ENCODE data around the gene CCDC142. TPM values are rescaled to one million over a fixed set of nuclear protein-coding genes. Genes with fewer than 3 reads are reported as not detected.

Gene CCDC142
- total and polyA plus RNA-seq, 9 of the 15 experiments (the other 6 are each of a cell fraction or from before 2014, with no cell fraction given) = 0.55 to 11.7 (median 7.2) TPM

- no peaks in the 10 kb centered on the region for H3K27me3 ChIP-seq (ENCODE audit: control insufficient read depth in 2 of 2, insufficient read depth in 2 of 2, low read length in 2 of 2)
- FAIRE-seq = no peak
- peaks cover 18% of the 10 kb centered on the region for H3K79me2 ChIP-seq (ENCODE audit: control insufficient read depth, insufficient read depth, low read length)
- no TSS peak for BruUV-seq (replicated peaks)
- in situ Hi-C loops (cut with MboI) (no loop called here), intact Hi-C loops (cut with micrococcal nuclease) (no loop called here)
- no peaks in the 10 kb centered on the region for H3K9me1 ChIP-seq (ENCODE audit: control insufficient read depth, insufficient read depth, low read length)
- no peak for DNase-seq (ENCODE audit: extremely low read depth in 1 of 4, low spot score in 3 of 4)
- no peak for ATAC-seq
- no peaks in the 10 kb centered on the region for H4K20me1 ChIP-seq (replicated peaks; ENCODE audit: control insufficient read depth, insufficient read depth, low read length)
- 71% methylated on average over 4 of the region's 4 CpGs for WGBS (ENCODE audit: insufficient coverage, low coverage, missing lambda C conversion rate)
- H2AFZ ChIP-seq (ENCODE audit: low read depth, low read length) = peak overlapping the region; percentile 88
- no peak overlapping the region; the same call in 1 of the 2 replicates for H3K4me2 ChIP-seq (ENCODE audit: insufficient read depth, low read length)
- TF ChIP-seq ZNF444 (CRISPR knock-in tag; IDR thresholded peaks at IDR 0.05) (no peak), SIX5 (IDR thresholded peaks at IDR 0.05; ENCODE audit: borderline replicate concordance in 1 of 2, insufficient read depth in 1 of 2, low read depth in 1 of 2, low read length in 2 of 2) (no peak), MEIS2 (IDR thresholded peaks at IDR 0.05; ENCODE audit: partially characterized antibody) (peak; percentile 22), POU5F1 (IDR thresholded peaks at IDR 0.05; ENCODE audit: borderline replicate concordance, low read depth, low read length, partially characterized antibody) (no peak), ADNP (tag; IDR thresholded peaks at IDR 0.05) (no peak), ZNF384 (IDR thresholded peaks at IDR 0.05; ENCODE audit: low read depth, low read length) (no peak), ZNF655 (CRISPR knock-in tag; IDR thresholded peaks at IDR 0.05) (no peak), XRCC3 (IDR thresholded peaks at IDR 0.05) (no peak)
- TF ChIP-seq, protein P1, sequence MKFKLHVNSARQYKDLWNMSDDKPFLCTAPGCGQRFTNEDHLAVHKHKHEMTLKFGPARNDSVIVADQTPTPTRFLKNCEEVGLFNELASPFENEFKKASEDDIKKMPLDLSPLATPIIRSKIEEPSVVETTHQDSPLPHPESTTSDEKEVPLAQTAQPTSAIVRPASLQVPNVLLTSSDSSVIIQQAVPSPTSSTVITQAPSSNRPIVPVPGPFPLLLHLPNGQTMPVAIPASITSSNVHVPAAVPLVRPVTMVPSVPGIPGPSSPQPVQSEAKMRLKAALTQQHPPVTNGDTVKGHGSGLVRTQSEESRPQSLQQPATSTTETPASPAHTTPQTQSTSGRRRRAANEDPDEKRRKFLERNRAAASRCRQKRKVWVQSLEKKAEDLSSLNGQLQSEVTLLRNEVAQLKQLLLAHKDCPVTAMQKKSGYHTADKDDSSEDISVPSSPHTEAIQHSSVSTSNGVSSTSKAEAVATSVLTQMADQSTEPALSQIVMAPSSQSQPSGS (CRISPR knock-in tag; IDR thresholded peaks at IDR 0.05) = no peak
- TF ChIP-seq, protein P2, sequence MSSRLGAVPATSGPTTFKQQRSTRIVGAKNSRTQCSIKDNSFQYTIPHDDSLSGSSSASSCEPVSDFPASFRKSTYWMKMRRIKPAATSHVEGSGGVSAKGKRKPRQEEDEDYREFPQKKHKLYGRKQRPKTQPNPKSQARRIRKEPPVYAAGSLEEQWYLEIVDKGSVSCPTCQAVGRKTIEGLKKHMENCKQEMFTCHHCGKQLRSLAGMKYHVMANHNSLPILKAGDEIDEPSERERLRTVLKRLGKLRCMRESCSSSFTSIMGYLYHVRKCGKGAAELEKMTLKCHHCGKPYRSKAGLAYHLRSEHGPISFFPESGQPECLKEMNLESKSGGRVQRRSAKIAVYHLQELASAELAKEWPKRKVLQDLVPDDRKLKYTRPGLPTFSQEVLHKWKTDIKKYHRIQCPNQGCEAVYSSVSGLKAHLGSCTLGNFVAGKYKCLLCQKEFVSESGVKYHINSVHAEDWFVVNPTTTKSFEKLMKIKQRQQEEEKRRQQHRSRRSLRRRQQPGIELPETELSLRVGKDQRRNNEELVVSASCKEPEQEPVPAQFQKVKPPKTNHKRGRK (tag; IDR thresholded peaks at IDR 0.05) = peak; percentile 82
- TF ChIP-seq, protein P3, sequence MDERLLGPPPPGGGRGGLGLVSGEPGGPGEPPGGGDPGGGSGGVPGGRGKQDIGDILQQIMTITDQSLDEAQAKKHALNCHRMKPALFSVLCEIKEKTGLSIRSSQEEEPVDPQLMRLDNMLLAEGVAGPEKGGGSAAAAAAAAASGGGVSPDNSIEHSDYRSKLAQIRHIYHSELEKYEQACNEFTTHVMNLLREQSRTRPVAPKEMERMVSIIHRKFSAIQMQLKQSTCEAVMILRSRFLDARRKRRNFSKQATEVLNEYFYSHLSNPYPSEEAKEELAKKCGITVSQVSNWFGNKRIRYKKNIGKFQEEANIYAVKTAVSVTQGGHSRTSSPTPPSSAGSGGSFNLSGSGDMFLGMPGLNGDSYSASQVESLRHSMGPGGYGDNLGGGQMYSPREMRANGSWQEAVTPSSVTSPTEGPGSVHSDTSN (CRISPR knock-in tag; IDR thresholded peaks at IDR 0.05; ENCODE audit: low read depth) = no peak
- TF ChIP-seq, protein P3 (tag; conservative IDR thresholded peaks at IDR 0.05; ENCODE audit: low read depth) = peak; percentile 38; the same call in 1 of the 2 replicates
- H3K36me3 ChIP-seq (ENCODE audit: control insufficient read depth, insufficient read depth, low read length) = peaks cover 9% of the 10 kb centered on the region; the same call in 2 of the 3 replicates
- H3K27ac ChIP-seq (ENCODE audit: extremely low read depth, low read depth, low read length) = no peak overlapping the region
- no peaks in the 10 kb centered on the region for H3K9me3 ChIP-seq (replicated peaks; ENCODE audit: control insufficient read depth, insufficient read depth, low read depth, low read length)
- H3K9ac ChIP-seq (ENCODE audit: insufficient read depth in 1 of 2, low read depth in 2 of 2, low read length in 2 of 2) = peak overlapping the region in 1 of 2 experiments; percentile 1; a peak in 1 of 4 replicates
- H3K4me1 ChIP-seq (replicated peaks in 1 of 2; ENCODE audit: control insufficient read depth in 2 of 2, insufficient read depth in 2 of 2, low read length in 2 of 2) = peaks cover 26 to 47% of the 10 kb centered on the region in 2 experiments; a peak in 4 of 5 replicates
- CTCF ChIA-PET (ENCODE audit: low intra/inter-chr PET ratio) = no interaction called here
- POLR2A ChIA-PET = interaction anchor here (0.6 to 3.3 kb wide), 7 partner anchors 9 to 92 kb away, joined by 3 to 17 read pairs (median 5); partner anchors contain the start of genes AUP1 and HTRA2
- no peak overlapping the region for H3K4me3 ChIP-seq
These were observed 27.5 kb upstream of the CCDC142 start for GRCh38 chr2:74510272-74510671.

Data from K562 (cell line).